Gastrocnemius medialis (tissue), 4 donors: ENCODE results near the gene SCIN.

Source experiments
- POLR2A ChIP-seq, 2 donors: fragments of 450-650 bp; IDR thresholded peaks; one replicate each; pipeline ENCODE4 v1.6.1; 2017; ENCODE audit warnings: antibody characterized with exemption in 2 of 2, mild to moderate bottlenecking in 2 of 2, moderate library complexity in 2 of 2
- TF ChIP-seq, protein P1 (sequence below), 5 experiments: fragments of 450-650 bp in 3 of 5; fragments of 200-600 bp in 2 of 5; sonication (generic) in 2 of 5; IDR thresholded peaks in 4 of 5; conservative IDR thresholded peaks in 1 of 5; 1 replicate in 4 of 5; 2 replicates in 1 of 5; pipeline ENCODE4 v1.5.1; 2016 to 2019; ENCODE audit warnings: antibody characterized with exemption in 5 of 5, mild to moderate bottlenecking in 3 of 5, moderate library complexity in 3 of 5

- TF ChIP-seq, protein P1, sequence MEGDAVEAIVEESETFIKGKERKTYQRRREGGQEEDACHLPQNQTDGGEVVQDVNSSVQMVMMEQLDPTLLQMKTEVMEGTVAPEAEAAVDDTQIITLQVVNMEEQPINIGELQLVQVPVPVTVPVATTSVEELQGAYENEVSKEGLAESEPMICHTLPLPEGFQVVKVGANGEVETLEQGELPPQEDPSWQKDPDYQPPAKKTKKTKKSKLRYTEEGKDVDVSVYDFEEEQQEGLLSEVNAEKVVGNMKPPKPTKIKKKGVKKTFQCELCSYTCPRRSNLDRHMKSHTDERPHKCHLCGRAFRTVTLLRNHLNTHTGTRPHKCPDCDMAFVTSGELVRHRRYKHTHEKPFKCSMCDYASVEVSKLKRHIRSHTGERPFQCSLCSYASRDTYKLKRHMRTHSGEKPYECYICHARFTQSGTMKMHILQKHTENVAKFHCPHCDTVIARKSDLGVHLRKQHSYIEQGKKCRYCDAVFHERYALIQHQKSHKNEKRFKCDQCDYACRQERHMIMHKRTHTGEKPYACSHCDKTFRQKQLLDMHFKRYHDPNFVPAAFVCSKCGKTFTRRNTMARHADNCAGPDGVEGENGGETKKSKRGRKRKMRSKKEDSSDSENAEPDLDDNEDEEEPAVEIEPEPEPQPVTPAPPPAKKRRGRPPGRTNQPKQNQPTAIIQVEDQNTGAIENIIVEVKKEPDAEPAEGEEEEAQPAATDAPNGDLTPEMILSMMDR (IDR thresholded peaks at IDR 0.05 in 4 of 5, conservative IDR thresholded peaks at IDR 0.05 in 1 of 5) = no peak
- TF ChIP-seq POLR2A (IDR thresholded peaks at IDR 0.05) = no peak
Observed at GRCh38 chr7:12596225-12596790, 25.8 kb downstream of the SCIN start.
